GF-D8 (cell line): ENCODE data around the gene ETV4.
"Not testable (repeated sequence)": the region's sequence is repeated elsewhere in the genome, so short reads cannot be mapped to it uniquely, and the experiment has no call there.

Experiments used
- DNase-seq: peaks from one replicate; lab custom pipeline; 2025; lab: John Stamatoyannopoulos, UW

Gene ETV4

DNA sequence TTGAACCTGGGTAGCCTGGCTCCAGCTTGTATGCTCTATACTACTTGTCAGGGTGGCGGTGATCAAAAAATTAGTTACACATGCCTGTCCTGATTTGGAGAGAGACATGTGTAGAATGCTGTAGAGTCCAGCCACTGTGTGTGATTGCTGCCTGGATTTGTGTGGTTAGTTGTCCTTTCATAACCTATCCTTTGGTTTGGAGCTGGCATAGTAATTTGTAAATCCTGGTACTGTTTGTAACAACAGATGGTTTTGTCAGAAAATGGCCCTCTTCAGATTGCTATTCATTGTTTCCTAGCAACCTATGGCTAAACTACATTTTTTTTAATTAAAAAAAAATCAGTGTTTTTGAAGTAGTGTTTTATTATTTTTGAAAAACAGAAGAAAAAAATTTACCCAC lies 30.5 kb downstream of the ETV4 start:
- DNase-seq, result no peak

- DNase-seq, result not testable (repeated sequence)
Observed at GRCh38 chr17:43511199-43511598, 34.9 kb downstream of the ETV4 start.

GRCh38 chr17:43509440-43509839 lies 36.7 kb downstream of the ETV4 start:
- not testable (repeated sequence) for DNase-seq

GRCh38 chr17:43490621-43491020 lies 55.5 kb downstream of the ETV4 start:
- DNase-seq, result no peak

GRCh38 chr17:43483674-43484551 lies 62.2 kb downstream of the ETV4 start, which contains the start of gene DHX8:
TSS of gene DHX8 (plus strand) at chr17:43483975. CDS start at chr17:43484038, 63 bp downstream.
- peak; percentile 99 for DNase-seq

GRCh38 chr17:43482103-43483012 lies 63.8 kb downstream of the ETV4 start:
- no peak for DNase-seq

DNA sequence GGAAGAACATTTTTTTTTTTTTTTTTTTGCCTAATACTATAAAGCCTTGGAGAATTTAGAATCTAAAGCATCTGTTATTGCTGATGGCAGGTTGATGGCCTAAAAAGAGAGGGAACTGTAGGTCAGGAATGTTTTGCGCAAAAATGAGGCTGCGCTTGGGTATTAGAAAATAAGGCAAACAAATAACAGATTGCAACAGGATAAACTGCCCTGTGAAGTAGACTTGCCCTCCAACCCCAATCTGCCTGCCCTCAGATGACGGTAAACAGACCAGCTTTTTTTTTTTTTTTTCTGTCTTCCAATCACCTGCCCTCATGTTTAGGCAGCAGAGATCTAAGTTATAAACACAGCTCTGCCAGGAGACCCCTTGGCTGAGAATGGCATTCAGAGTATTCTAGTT lies 66.2 kb downstream of the ETV4 start:
- no peak for DNase-seq
